GM12878 (cell line): ENCODE results near the gene PSMD13.

Experiments
- HCFC1 ChIP-seq: fragments of 150-350 bp; IDR thresholded peaks from 2 replicates; pipeline ENCODE4 v1.6.1; 2014; ENCODE audit warnings: low read length
- POLR2AphosphoS2 ChIP-seq: IDR thresholded peaks from 2 replicates; pipeline ENCODE4 v1.6.1; 2011; ENCODE audit warnings: low read depth, mild to moderate bottlenecking, low read length, improper control_type of control experiment, moderate library complexity
- POLR2AphosphoS5 ChIP-seq: IDR thresholded peaks from 2 replicates; pipeline ENCODE4 v1.6.1; 2011; ENCODE audit warnings: mild to moderate bottlenecking, low read length, inconsistent platforms
- RAD21 ChIP-seq: IDR thresholded peaks from 2 replicates; pipeline ENCODE4 v1.6.1; 2011; ENCODE audit warnings: mild to moderate bottlenecking, low read depth, low read length, moderate library complexity; ENCODE audit not compliant: insufficient read depth
- YY1 ChIP-seq: IDR thresholded peaks from 2 replicates; pipeline ENCODE4 v1.6.1; 2011; ENCODE audit warnings: low read depth, mild to moderate bottlenecking, low read length

DNA sequence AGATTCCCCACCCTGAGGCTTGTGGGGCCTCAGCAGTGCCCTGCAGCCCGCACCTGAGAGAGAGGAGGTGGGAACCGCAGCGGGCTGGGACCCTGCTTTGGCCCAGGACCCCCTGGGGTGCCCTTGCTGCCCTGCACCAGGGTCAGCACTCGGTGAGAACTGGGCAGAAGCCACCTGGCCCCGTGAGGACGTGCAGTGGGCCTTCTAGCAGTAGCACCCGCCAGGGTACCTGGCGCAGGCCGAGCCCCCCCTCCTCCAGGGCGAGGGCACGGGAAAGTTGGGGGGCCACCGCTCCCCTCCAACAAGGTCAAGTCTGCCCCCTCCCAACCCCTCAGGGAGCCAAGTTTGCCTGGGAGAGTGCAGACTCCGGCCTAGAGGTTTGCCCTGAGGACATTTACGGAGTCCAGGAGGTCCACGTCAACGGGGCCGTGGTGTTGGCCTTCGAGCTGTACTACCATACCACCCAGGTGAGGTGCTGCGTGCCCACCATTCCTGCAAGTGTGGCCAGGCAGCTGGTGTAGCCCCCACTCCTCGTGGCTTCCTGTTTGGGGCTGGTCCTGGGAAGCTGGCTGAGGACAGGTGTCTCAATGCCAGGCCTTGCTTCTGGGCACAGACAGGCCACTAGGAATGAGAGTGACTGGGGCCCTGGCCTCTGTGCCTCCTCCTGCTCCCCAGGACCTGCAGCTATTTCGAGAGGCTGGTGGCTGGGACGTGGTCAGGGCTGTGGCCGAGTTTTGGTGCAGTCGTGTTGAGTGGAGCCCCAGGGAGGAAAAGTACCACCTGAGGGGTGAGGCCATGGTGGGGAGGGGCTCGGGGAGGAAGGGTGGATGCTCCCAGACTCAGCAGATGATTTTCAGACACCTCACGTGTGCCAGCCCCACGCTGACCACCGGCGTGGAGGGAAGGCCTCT lies 55.7 kb downstream of the PSMD13 start:
- TF ChIP-seq POLR2AphosphoS2 (no peak), HCFC1 (no peak), RAD21 (no peak), POLR2AphosphoS5 (no peak), YY1 (no peak)
